ENCODE results near the gene CADM4.
"Not testable (repeated sequence)": the region's sequence is repeated elsewhere in the genome, so short reads cannot be mapped to it uniquely, and the experiment has no call there.

Gene CADM4, protein sequence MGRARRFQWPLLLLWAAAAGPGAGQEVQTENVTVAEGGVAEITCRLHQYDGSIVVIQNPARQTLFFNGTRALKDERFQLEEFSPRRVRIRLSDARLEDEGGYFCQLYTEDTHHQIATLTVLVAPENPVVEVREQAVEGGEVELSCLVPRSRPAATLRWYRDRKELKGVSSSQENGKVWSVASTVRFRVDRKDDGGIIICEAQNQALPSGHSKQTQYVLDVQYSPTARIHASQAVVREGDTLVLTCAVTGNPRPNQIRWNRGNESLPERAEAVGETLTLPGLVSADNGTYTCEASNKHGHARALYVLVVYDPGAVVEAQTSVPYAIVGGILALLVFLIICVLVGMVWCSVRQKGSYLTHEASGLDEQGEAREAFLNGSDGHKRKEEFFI

GRCh38 chr19:43639519-43640423 lies at the start of gene CADM4:
Gene CADM4, minus strand, starts transcription at chr19:43639850. Its CDS starts 60 bp downstream, at chr19:43639790.
- DNase-seq (ENCODE audit: low read depth, low spot score), result no peak
- no peak within 1 kb of the TSS for H3K27ac ChIP-seq

GRCh38 chr19:43688059-43688701 lies 48.5 kb upstream of the CADM4 start:
- no peak for DNase-seq (ENCODE audit: low read depth, low spot score)
- H3K27ac ChIP-seq, result no peak overlapping the region

GRCh38 chr19:43687660-43687997 lies 48.0 kb upstream of the CADM4 start:
- peak overlapping the region; percentile 29 for H3K27ac ChIP-seq
- DNase-seq (ENCODE audit: low read depth, low spot score), result no peak

DNA sequence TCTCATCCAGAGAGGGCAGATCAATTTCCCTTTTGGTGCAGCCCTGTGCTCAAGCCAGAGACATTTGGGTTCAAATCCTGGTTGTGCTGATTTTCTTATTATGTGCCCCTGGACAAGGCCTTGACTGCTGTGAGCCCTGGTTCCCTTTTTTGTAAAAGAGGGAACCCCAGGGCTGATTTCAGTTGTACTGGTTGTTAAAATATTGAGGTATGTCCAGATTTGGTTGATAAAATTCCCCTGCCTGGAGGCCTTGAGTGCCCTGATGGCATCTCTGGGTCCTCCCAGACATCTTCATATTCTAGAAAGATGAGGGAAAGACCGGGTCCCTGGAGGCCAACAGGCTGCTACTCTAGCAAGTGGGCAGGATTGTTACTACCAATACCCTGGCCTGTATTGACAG lies 44.7 kb upstream of the CADM4 start:
- no peak overlapping the region for H3K27ac ChIP-seq
- no peak for DNase-seq (ENCODE audit: low read depth, low spot score)

GRCh38 chr19:43683905-43684304 lies 44.3 kb upstream of the CADM4 start:
- no peak overlapping the region for H3K27ac ChIP-seq
- no peak for DNase-seq (ENCODE audit: low read depth, low spot score)

DNA sequence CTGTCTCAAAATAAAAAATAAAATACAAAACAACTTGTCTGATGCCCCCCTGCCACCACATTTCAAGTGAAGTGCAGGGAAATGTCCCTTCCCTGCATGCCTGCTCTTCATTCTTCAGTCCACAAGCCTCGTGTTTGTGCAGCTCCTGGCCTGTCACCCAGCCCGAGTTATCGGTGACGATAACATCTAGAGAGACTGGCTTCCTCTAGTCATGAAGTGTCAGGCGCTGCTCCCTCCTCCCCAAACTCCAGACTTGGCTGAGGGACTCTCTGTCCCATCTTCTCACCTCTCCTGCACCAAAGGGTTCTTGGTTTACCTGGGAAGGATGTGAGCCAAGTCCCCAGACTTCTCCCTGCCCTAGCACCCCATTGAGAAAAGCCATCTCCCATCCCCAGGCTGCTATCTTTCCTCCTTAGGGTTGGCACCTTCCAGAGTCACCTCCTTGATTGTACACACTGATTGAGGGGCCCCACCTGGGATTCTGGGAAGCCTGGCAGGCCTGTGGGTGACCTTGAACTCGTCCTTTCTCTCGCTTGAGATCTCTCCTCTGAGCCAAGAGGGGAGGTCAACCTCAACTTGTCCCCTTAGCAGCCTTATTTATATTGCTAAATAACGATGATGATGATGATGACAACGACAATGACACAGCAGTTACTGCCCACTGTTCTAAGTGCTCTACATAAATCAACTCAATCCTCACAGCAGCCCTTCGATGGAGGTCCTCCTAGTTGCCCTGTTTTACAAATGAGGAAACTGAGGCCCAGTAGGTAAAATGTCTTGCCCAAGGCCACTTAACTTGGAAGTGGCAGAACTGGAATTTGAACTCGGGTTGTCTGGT lies 43.4 kb upstream of the CADM4 start:
- no peak overlapping the region for H3K27ac ChIP-seq
- DNase-seq (ENCODE audit: low read depth, low spot score), result no peak

GRCh38 chr19:43682269-43682668 lies 42.6 kb upstream of the CADM4 start:
- H3K27ac ChIP-seq; DNase-seq (ENCODE audit: low read depth, low spot score): not testable (repeated sequence)

- DNase-seq (ENCODE audit: low read depth, low spot score), result no peak
- H3K27ac ChIP-seq, result no peak overlapping the region
These were observed 42.2 kb upstream of the CADM4 start for GRCh38 chr19:43681821-43682220.

- no peak for DNase-seq (ENCODE audit: low read depth, low spot score)
- peak overlapping the region; percentile 24 for H3K27ac ChIP-seq
These were observed 39.0 kb upstream of the CADM4 start for GRCh38 chr19:43678512-43679261.

GRCh38 chr19:43675906-43676305 lies 36.3 kb upstream of the CADM4 start:
- H3K27ac ChIP-seq, result peak overlapping the region; percentile 97
- no peak for DNase-seq (ENCODE audit: low read depth, low spot score)

GRCh38 chr19:43675269-43675879 lies 35.7 kb upstream of the CADM4 start:
- DNase-seq (ENCODE audit: low read depth, low spot score), result peak; percentile 100
- peak overlapping the region; percentile 97 for H3K27ac ChIP-seq

DNA sequence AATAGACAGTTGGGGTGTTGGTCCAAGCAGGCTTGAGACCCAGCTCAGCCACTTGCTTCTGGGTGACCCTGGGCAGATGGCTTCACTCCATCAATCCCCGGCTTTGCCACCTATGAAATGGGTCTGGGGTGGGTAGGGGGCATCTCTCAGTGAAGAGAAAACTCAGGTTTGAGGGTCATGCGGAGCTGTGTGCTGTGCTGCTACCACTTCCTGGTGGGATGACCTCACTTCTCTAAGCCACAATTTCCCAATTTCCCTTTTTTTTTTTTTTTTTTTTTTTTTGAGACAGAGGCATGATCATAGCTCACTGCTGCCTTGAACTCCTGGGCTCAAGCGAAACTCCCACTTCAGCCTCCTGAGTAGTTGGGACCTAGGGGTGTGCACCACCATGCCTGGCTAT lies 34.9 kb upstream of the CADM4 start:
- H3K27ac ChIP-seq, result peak overlapping the region; percentile 97
- no peak for DNase-seq (ENCODE audit: low read depth, low spot score)

GRCh38 chr19:43674183-43674582 lies 34.5 kb upstream of the CADM4 start:
- H3K27ac ChIP-seq, result peak overlapping the region; percentile 97
- DNase-seq (ENCODE audit: low read depth, low spot score), result no peak

GRCh38 chr19:43673637-43674036 lies 34.0 kb upstream of the CADM4 start:
- no peak overlapping the region for H3K27ac ChIP-seq
- DNase-seq (ENCODE audit: low read depth, low spot score), result no peak

- DNase-seq (ENCODE audit: low read depth, low spot score), result no peak
- H3K27ac ChIP-seq, result no peak overlapping the region
These were observed 32.5 kb upstream of the CADM4 start for GRCh38 chr19:43672061-43672679.

DNA sequence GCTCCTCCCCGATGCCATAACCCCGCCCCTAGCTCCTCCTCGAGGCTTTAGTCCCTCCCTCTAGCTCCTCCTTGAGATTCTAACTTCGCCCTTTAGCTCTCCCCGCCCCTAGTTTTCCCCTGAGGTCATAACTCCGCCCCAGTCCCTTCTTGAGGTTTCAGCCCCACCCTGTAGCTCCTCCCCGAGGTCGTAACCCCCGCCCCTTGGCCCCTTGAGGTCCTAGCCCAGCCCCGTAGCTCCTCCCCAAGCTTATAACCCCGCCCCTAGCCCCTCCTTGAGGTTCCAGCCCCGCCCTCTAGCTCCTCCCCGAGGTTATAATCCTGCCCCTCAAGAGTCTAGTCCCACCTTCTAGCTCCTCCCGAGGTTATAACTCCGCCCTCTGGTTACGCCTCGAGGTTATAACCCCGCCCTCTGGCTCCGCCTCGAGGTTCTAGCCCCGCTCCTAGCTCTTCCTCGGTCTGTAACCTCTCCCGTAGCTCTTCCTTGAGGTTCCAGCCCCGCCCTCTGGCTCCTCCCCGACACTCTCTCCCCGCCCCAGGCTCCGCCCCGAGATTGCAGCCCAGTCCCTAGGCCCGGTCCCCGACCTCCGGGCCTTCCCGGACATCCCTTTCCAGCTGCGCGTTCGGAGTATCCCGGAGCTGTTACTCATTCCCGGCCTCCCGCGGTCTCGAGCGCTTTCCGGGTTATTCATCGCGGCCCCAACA lies 28.9 kb upstream of the CADM4 start:
- DNase-seq (ENCODE audit: low read depth, low spot score), result peak; percentile 96

GRCh38 chr19:43667876-43668405 lies 28.3 kb upstream of the CADM4 start:
- peak overlapping the region; percentile 96 for H3K27ac ChIP-seq
- no peak for DNase-seq (ENCODE audit: low read depth, low spot score)

More for the DNA sequence above, 28.9 kb upstream of the CADM4 start:
- H3K27ac ChIP-seq, result peak overlapping the region; percentile 96

All from epithelial cell of prostate (primary cell).